DMS 273 treated with DMSO at 0.1 percent for 48 hours (cell line): ENCODE results near the gene KL.

Experiments used
- DNase-seq: peaks from one replicate; lab custom pipeline; 2025; lab: John Stamatoyannopoulos, UW

The KL gene

DNA sequence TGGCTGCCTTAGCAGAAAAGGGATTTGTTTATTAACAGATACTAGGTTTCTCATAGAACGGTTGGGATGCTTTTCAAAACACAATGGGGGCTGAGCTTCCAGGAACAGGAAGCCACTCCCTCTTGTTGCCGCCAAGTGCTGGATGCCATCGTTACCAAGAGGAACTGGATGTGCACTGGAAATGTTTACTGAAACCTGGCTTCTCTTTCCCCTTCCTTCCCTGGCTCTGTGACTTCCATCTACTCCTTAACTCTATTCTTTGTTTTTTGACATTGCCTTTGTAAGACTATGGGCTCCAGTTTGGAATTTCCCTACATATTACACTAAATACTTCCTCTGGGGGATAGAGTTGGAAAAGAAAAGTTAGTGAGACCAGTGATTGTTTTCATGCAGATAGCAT lies 11.7 kb upstream of the KL start:
- DNase-seq, result no peak

DNA sequence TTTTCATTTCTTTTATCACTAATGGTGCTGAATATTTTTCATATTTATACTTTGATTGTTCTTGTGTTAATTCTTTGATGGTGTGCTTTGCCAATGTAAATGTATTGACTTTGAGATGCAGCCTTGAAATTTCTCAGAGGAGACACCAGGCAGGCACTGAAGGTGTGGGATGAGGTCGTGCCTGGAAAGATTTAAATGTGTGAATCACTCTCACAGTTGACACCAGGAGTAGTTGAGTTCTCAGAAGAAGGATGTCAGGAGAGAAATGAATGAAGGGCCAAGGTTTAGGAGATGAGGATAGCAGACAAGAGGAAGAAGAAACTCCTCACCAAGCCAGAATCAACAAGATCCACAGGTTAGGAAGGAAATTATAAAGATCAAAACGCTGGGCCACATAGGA lies 10.1 kb upstream of the KL start:
- DNase-seq, result no peak

DNA sequence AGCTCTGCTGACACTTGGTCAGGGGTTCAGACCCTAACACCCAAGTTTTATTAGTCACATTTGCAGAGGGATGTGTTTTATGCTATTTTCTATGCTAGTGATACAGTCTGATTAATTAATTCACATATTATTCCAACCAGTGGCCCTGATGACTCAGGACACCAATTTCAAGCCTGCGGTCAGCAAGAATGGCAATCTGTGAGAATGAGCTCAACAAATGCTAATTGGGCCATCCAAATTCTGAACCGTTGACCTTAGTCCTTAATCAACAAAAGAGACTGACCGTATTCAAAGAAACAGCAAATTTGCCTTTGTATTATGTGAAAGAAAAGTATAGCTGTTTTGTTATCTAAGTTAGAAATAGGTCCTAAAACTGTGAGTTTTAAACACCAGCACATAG lies 9.6 kb upstream of the KL start:
- DNase-seq, result no peak

DNA sequence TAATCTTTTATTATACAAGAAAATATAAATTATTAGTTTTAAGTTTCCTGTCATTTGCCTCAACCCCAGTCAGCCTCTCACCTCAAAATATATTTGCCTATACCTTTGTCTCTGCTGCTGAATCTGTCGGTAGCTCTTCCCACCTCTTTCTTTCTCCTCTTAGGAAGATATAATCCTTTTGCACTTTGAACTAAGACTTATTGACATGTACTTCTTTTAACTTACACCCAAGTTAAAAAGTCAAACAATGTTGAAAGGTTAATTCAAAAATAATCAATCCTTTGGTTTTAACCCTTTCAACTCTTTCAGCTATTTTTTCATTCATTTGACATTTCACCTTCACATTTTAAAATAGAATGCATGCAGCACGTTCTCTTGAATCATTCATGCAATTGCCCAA lies 9.0 kb upstream of the KL start:
- DNase-seq, result no peak

DNA sequence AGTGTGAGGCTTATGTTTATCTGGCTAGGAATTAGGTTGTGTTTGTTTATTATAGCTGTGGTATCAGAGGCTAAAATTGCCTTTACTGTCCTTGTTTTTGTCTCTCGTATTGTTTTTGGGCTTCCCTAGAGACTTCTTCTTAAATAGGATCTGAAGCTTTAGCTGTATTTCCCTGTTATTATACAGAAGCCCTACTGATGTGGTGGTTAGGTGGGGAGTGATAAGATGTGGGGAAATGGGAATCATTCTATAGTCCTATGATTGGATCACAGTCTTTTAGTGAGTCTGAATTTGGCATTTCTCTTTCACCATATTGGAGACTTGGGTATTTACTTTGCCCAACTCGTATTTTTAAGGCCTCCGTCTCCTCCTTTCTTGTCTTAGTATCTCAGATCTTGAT lies 8.3 kb upstream of the KL start:
- DNase-seq, result no peak

DNA sequence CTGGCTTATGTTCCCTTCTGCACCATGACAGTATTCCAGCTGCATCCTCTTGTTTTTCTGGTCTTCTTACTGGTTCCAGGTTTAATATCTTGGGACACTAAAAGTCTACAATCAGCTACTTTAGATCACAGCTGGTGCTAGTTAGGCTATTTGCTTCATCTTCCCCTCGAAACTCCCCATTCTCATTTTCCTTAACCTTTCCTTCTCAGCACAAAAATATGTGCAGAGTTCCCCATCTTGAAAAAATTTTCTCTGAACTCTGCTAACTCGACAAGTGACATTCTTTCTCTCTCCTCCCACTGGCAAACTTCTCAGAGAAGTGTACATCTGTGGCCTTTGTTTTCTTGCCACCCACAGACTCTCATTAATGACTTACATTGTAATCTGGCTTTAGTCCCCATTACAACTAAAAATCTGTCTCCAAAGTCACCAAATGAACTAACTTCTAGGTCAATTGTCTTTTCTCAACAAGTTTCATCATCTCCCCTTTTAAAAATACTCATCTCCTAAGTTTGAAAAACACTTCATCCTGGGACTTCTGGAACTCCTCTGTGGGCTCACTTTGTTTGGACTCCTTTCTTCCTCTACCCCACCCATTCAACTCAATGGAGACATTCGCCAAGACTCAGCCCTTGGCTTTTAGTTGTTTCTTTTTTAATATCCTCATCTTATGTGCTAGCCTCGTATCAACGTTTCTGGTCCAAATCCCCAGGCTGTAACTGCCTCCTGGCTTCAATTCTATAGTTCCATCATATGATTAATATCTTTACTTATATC lies 7.1 kb upstream of the KL start:
- no peak for DNase-seq

DNA sequence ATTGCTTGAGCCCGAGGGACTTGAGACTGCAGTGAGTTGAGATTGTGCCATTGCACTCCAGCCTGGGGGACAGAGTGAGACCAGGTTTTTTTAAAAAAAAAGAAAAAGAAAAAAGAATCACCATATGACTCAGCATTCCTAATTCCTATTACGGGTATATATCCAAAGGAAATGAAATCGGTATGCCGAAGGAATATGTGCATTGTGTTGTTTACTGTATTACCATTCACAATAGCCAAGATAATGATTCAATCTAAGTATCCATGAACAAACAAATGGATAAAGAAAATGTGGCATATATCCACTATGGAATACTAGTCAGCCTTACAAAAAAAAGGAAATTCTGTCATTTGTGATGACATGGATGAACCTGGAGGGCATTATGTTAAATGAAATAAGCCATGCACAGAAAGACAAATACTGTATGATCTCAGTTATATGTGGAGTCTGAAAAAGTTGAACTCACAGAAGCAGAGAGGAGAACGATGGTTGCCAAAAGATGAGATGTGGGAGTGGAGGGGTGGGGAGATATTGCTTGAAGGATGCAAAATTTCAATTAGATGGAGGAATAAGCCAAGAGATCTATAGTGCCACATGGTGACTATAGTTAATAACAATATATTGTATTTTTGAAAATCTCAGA lies 4.3 kb upstream of the KL start:
- no peak for DNase-seq

DNA sequence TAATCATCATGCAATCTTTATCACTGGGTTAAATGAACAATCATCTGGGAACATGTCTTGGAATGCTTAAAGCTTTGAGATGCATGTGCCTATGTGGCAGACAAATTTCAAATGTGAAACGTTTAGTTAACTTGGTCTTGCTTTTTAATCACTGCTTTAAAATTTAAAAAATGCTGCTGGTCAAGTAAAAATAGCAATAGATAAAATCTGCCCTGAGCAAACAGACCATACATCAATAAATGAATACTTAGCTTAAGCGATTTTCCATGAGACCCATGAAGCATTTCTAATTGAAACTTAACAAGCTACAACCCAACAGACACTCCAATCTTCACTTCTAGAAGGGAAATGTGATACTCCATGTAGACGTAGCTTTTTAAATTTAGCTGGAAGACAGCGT lies 1.9 kb upstream of the KL start:
- no peak for DNase-seq

DNA sequence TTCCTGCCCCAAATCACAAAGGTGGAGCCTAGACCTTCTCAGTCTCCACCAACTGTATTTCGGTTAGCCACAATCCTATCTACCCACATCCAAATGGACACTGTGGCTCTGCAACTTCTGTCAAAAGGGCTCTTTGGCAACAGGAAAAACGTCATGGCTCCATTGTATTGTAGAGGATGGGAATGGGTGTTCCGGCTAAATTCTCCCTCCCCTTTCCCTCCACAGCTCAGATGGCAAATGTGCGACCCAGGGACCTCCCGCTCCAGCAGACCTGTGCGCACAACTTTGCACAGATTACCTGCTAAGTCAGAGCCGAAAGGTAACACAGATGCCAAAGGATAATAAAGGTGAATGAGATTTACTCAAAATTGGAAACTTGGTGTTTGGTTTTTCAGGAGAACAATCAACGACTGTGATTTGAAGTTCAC lies 968 bp upstream of the KL start:
- DNase-seq, result no peak

DNA sequence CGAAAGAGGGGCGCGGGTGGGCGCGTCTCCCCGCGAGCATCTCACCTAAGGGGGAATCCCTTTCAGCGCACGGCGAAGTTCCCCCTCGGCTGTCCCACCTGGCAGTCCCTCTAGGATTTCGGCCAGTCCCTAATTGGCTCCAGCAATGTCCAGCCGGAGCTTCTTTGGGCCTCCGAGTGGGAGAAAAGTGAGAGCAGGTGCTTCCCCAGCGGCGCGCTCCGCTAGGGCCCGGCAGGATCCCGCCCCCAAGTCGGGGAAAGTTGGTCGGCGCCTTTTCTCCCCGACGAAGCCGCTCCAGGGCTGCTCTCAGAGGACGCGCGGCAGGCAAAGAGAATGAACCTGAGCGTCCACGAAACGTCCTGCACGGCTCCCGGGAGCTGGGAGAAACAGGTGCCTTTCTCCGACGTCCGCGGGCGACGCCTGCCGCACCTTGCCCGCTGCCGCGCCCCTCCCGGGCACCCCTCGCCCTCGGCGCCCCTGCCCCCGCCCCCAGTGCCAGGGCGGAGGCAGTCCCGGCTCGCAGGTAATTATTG lies 366 bp upstream of the KL start:
- DNase-seq, result no peak

DNA sequence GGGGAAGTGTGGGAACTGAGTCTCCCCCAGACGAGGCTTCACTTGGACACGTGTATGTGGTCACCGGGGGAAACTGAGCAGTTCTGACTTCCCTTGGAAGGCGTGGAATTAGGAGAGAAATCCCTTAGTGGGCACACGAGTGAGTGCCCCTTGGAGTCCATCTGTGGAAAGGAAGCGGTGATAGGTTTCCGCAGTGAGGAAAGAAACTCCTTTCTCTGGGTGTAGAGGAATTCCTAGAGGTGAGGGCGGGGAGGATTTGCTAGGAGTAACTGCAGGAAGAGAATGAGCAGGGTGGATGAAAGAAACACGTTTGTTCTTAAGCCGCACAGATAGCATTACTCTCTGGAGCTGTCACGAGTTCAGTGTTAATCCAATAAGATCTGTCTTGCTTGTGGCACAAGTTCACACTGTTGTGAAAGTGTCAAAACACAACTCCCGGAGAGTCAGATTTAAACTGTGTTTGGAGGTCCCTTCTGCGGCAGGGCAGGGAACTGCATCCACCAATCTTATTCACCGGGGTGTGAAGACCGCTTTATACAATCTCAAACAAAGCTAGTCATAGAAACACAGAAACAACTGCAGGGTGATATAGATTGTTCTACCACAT lies 1.2 kb downstream of the KL start:
- DNase-seq, result no peak

DNA sequence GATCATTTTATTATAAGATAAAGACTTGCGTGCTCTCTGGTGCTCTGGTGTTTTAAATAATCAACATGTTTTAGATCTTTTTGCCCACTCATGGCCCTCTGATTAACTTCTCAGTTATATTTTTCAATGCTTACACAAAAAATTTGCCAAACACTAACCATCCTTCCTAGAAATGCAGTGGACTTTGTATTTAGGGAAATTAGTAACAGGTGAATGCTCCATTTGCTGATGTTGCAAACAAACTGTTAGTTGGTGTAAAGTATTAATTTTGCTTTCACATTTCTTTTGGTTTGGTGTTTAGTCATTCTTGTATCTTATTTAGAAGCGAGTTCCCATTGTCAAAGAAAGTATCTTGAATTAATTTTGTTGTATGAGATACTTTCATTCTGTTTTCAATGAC lies 2.7 kb downstream of the KL start:
- no peak for DNase-seq

DNA sequence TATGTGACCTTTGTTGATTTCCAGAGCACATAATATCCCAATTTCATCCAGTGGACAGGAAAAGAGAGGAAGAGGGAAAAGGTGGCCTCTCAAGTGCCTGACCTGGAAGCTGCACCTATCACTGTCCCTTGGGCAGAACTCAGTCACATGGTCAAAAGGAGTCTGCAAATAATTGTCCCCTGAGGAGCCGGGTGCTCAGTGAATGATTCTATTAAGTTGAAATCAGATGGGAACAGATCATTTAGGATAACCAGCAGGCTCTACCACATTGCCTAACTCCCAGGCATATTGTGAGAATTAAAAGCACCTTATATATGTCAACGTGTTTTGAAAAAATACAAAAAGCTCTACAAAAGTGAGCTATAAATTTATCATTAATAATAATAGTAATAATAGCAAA lies 6.8 kb downstream of the KL start:
- DNase-seq, result no peak

DNA sequence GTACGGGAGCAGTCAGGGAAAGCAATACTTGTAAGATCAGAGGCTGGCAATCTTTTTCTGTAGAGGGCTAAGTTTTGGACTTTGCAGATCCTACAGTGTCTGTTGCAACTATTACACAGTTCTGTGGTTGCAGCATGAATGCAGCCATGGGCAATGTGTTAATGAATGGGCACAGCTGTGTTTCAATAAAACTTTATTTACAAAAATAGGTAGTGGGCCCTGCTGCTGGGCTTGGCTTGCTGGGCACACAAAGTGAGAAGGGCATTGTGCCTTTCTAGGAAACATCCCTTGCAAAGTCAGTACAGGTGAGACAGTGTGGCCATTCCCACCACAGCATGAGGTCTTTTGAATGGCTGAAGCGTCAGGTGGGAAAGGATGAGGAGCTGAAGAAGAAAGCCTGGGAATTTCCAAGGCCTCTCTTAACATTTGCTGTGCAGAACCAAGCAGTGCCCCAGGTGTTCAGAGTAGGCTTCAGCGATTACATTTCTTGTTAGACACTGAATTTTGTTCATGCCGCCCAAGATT lies 9.1 kb downstream of the KL start:
- DNase-seq, result no peak

DNA sequence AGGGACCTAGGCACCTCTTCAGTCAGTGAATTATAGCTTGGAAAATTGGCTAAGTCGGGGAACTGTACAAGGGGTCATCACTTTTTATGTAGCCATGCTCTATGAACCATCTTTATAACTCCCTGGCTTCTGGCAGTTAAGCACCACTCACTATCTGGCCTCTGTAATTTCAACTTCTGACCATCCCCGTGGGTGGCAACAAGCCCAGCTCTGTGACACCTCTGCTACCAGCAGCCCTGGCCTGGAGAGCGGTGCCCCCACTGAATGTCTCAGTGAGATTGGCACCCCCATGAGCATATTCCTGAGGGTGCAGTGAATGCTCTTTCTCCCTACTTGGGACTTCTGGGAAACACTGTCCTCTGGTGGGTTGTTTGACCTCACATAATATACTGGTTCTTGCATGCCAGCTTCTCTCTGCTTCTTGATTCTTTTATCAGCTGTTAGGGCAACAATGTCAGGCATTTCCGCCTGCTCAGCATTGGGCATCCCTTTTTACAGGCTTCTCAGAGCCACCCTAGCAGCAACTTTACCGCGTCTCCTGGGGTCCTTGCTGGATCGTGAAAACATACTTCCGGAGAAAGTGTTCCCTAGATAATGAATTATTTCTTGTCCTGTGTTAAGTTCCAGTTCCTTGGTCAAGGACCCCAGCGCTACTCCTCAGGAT lies 10.4 kb downstream of the KL start:
- DNase-seq, result no peak

DNA sequence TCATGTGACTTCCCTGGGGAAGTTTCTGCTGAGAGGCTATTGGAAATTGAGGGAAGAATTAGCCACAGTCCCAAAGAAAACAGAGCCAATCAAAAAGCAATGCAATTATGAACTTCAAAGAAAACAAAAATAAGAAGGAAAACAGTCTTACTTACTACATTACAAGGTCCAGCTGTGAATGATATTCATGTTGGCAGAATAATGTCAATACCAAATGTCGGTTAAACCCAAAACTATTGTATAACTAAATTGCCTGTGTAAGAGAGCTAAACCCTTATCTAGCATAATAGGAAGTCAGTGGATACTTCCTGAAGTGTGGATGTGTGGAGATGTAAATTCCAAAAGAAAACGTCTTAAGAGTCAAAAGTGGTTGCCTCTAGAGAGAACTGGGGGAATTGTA lies 12.4 kb downstream of the KL start:
- DNase-seq, result no peak

DNA sequence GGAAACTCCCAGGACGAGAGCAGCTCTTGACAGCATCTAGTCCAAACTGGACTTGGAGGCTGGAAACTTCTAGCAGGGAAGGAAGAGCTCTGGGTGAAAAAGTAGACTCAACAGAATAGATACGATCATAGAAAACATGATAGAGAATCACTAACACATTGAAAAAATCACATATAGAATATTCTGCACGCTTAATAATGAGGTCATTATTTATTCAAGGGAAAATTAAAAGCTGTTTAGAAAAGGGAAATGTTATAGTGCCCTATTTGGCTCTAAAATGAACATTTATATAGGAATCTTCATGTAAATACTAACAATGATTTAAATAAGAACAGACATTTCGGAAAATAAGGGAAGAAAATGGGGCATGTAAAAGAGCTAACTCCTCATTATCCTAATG lies 15.1 kb downstream of the KL start:
- DNase-seq, result no peak

DNA sequence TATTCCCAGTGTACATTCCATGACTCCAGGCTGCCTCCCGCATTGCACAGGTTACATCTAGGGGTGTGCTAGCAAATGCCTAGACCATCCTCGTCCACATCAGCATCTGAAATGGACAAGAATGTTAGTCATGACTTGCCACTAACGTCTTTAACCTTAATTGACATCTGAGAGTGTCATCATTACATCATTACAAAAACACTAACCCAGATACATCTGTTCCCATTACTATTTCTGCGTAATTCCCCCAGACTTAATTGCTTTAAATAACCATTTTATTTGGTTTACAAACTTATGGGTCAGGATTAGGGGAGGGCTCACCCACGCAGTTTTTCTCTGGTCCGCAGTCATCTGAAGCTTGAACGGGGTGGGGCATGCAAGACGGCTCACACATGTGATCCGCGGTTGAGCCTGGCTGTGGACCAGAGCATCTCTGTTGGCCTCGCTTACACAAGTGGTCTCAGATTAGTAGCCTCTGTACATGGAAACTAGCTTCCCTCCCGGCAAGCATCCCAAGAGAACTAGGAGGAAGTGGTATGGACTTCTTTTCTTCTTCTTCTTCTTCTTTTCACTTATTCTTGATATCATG lies 15.9 kb downstream of the KL start:
- no peak for DNase-seq

DNA sequence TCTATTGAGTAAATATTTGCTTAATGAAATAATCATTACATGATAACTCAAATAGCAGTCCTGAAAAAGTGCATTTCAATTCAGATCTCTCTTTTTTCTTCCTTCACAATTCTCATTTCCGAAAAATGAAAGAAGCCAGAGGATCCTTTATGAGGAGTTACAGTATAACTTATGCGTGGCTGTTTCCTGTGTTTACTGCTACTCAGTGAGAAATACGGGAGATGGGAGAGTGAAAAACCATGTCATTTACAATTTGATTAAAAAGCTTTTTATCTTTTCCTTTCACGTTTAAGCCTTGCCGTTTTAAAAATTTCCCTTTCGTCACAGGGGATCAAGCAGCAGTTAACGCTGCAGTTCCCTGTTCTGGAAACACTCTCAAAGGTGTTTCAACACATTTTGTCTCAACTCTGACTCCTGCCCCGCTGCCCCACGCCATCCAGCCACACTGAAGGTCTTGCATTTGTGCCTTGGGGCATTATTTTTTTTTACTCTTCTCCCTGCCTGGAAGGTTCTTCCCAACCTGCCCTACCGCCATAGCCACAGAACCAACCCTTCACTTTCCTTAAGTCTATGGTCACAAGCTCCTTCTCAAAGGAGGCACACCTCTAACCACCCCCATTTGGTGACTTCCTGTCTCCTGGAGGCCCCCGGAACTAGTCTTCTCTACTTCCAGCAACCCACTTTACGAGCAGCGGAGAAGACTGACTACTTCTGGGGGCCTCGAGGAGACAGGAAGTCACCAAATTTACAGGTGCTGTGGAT lies 17.0 kb downstream of the KL start:
- DNase-seq, result no peak

DNA sequence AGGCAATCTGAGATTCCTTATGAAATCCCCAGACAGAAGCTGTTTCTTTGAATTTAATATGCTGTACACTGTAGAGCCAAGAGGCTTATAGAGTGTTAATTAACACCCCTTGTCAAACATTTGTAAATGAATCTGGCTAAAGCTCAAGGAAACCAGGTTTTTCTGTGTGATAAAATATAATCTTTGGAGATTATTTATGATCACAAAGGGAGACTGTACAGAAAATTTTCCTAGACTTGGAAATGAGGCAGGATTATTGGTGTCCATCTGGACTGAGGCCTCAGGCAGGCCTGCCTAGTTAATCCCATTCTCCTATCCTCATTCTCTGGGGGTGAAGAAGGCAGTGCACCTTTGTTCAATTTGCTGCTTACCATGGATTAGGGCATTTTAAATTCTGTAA lies 17.8 kb downstream of the KL start:
- no peak for DNase-seq

DNA sequence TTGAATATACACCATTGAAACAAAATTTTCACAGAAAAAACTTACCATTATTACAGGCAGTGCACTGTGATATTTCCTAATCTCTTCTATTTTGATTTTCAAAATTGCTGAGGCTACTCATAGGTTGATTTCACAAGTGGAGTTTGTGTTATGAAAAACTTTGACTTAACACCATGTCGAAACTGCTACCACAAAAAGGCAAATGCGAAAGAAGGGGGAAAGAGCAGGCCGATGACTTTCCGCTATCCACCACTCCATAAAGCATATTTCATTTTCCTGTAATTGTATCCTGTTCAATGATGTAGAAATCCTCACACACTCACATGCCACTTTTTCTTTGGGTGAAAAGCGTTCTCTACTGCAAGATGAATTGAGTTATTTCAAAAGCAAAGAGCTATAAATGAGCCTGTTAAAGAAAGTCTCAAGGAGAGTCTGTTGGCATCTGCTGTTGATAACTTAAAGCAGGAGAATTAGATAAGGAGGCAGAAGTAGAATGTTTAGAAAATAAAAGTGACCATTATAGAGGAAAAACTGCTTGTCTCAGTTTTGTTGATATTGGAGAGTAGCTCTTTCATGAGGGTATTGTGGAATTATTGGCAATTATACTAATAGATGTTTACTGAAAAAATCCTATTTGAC lies 18.8 kb downstream of the KL start:
- DNase-seq, result no peak
